GM20431 (cell line): Measurements from ENCODE around the gene DOK3.
"Not testable (repeated sequence)": the region's sequence is repeated elsewhere in the genome, so short reads cannot be mapped to it uniquely, and the experiment has no call there.

ENCODE experiments used
- in situ Hi-C: fragments of 300-500 bp; cut with MseI, MboI; formaldehyde crosslinking; loops from one replicate; pipeline ENCODE4 v1.15.0; 2020; ENCODE audit warnings: low sequenced_read_pairs; ENCODE audit not compliant: unreplicated experiment

The DOK3 gene

GRCh38 chr5:177537389-177538361 lies 28.0 kb upstream of the DOK3 start:
- in situ Hi-C loops: no loop called here

DNA sequence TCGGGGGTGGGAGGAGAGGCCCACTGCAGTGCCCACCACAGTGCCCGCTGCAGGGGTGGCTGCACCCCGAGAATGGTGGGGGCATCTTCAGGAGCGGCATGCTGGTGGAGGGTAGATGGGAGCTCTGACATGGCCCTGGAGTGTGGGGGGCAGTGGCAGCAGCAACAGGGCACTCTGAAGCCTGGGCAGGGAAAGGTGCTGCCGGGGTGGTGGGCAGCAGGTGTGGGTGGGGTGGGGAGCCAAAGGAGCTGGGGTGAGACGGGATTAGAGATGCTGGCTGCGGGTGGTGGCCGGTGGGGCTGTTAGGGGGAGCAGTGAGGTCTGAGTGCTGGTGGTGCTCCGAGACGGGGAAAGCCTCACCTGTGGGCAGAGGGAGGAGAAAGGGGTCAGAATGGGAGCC lies 26.8 kb upstream of the DOK3 start:
- in situ Hi-C loops: no loop called here

- in situ Hi-C loops: no loop called here
Observed at GRCh38 chr5:177535125-177535524, 25.5 kb upstream of the DOK3 start.

- in situ Hi-C loops: not testable (repeated sequence)
Observed at GRCh38 chr5:177534433-177534832, 24.8 kb upstream of the DOK3 start.

DNA sequence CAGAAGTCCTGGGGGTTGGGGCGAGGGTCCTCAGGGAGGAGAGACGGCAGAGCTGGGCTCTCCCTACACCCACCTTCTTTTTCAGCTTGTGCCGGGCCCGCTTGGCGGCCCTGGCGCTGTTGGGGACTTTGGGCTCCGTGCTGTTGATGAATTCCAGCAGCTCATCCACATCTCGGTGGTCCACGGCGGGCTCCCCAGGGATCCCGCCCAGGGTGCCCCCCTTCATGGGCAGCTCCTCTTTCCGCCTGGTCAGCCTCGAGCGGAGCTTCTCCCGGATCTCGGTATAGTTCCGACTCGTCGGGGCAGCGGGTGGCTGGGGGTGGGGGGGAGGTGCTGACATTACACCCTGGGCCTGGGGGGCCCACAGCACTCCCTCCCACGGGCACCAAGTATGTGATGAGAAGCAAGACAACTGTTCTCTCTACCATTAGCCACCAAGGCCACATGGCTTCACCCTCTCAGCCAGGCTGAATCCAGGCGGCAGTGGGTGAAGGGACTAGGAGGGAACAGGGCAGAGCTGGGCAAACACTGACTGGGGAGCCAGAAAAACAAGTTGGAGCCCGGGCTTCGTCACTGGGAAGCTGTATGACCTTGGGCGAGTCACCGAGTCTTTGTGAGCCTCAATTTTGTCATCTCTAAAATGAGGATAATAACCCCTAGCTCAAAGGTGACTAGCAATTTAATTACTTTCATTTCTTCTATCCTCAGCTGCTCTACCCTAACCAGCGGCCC lies 21.7 kb upstream of the DOK3 start:
- in situ Hi-C loops: no loop called here

DNA sequence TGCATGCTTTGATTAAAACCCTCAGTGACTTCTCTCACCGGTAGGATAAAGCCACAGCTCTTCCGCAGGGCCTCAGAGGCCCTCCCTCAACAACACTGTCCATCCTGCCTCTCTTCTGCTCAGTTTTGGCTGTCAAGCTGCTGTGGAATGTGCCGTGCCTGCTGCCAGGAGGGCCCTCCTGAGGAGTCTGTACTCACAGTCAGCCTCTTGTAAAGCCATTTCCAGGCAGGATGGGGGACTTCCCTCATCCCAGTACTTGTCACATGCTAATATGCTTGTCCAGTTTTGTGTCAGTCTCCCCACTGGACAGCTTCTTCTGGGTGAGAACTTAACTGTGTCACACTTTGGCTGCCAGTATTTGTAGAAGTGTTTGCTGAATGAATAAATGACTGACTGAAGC lies 21.0 kb upstream of the DOK3 start:
- in situ Hi-C loops: no loop called here

DNA sequence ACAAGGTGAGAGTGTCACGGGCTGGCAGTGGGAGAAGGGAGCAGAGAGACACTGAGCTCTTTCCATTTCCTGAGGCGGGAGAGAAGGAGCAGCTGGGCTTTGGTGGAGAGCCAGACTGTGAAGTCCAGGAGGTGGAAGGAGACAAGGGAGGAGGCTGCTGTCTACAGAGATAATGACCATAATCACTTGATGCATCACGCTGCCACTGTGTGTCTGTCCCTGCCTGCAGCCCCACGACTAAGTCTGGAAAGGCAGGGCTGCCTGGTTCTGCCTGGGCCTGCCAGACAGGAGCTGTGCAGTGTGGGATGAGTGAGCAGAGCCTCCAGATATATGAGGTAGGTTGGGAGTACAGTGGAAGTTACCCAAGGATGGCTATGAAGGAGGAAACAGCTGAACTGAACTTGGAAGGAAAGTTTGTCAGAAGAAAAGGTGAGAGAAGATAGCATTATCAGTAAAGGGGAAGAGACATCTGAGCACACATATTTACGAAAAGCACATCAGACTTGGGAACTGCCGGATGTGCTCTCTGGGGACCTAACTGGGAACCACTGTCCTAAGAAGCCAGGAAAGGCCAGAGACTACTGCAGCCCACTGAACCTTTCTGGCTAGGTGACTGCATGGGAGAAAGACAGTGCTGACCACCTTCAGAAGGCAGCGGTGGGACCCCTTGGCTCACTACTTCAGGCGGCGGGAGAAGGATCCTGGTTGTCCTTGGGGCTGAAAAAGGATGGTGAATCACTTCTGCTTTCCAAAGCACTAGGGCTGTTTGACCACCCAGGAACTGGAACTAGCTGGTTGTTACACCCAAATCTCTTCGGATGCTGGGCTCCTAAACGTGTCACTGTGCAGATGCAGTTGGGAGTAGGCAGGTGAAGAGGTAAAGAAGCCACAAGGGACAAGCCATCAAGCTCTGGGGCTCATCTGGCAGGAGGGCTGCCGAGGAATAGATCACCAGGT lies 19.9 kb upstream of the DOK3 start:
- in situ Hi-C loops: no loop called here

DNA sequence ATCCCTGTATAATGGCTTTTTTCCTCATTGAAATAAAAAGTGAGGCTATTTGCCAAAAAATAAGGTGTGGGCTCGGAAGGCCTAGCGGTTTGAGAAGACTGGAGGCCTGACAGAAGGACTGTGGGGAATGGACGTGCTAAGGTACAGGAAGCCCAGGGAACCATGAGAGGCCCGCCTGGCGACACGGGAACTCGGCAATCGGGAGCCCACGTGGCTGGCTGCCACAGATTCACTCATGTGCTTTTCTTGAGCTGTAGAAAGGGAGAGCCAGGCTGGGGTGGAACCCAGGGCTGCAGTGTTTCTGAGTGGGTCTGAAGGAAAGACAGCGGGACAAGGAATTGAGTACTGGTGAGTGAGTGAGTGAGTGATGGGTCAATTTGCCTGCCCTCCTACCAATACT lies 19.0 kb upstream of the DOK3 start:
- in situ Hi-C loops: no loop called here

GRCh38 chr5:177527595-177527994 lies 18.0 kb upstream of the DOK3 start:
- in situ Hi-C loops: no loop called here

GRCh38 chr5:177526791-177527190 lies 17.2 kb upstream of the DOK3 start:
- in situ Hi-C loops: no loop called here

GRCh38 chr5:177526191-177526590 lies 16.6 kb upstream of the DOK3 start:
- in situ Hi-C loops: no loop called here

GRCh38 chr5:177524941-177525655 lies 15.5 kb upstream of the DOK3 start:
- in situ Hi-C loops: no loop called here

DNA sequence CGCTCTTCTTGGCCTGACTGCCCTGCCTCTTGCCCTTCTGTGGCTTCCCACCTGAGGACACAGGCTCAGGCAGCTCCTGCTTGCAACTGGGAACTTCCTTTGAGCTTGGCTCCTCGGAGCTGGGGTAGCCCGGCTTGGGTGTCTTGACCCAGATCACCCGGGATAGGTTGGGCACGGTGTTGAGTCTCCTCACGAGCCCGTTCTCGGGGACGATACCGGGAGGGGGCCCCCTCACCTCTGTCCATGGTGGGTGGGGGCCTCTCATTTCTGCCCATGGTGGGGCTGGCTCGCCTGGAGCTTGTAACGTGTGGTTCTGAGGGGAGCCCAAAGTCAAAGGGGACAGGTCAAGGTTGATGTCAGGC lies 14.9 kb upstream of the DOK3 start:
- in situ Hi-C loops: no loop called here

GRCh38 chr5:177523711-177524538 lies 14.3 kb upstream of the DOK3 start:
- in situ Hi-C loops: no loop called here

DNA sequence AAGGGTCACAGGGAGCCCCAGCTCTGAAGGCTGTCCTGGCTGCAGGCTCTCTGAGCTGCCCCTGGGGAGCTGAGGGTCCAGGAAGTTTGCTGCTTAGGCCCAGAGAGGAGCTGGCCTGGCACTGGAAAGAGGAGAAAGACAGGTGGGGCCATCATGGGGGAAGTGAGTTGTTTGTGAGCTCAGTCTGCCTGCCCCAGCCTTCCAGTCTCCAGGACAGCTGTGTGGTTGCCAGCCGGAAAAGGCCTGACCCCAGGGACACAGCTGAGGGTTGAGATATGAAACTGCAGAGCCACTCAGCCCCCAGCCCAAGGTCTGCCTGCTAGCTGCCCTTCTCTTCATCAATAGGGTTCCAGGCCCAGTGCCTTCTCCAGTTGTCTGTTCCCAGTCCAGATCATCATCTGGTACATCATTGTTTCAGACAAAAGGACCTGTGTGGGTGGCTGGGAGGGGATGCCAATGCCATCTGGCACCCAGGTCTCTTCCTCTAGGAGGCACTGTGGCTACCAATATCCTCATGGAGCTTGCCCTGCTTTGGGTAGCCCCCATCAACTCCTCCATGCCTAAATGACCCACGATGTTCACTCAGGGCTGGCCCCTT lies 11.4 kb upstream of the DOK3 start:
- in situ Hi-C loops: no loop called here

DNA sequence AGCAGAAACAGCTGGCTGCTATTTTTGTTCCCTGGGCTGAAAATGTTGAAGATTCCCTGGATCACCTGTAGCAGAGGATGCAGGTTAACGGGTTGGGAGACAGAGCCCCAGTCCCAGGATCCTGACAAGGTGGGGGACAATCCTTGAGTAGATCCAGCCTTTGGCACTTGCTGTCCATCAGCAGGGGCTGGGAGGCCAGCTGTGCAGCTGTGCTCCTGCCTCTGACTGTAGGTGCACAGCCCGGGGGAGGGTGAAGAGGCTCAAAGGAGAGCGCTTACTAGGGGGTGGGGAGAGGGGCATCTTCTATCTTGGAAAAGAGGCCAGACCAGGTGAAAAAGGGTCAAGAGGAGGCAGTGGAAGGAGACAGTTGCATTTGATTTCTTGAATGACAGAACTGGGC lies 10.6 kb upstream of the DOK3 start:
- in situ Hi-C loops: no loop called here

GRCh38 chr5:177519463-177520235 lies 10.0 kb upstream of the DOK3 start:
- in situ Hi-C loops: no loop called here
